Nephron (organoid): ENCODE measurements around the gene DCDC2.
A peak's percentile ranks its signal among the peaks of the same experiment; 100 is the strongest.

ENCODE experiments used
- H3K27ac Mint-ChIP-seq, 3 experiments: 2 replicates each; pipeline ENCODE4 v1.8.0; 2020; ENCODE audit warnings: mixed read lengths in 3 of 3, mild to moderate bottlenecking in 2 of 3, moderate library complexity in 1 of 3
- H3K27me3 Mint-ChIP-seq: 2 replicates; pipeline ENCODE4 v1.8.0; 2021; ENCODE audit warnings: low read depth, mild to moderate bottlenecking, moderate library complexity, mixed read lengths
- H3K36me3 Mint-ChIP-seq: 2 replicates; pipeline ENCODE4 v1.8.0; 2020; ENCODE audit warnings: low read depth, mixed read lengths
- H3K4me1 Mint-ChIP-seq: 2 replicates; pipeline ENCODE4 v1.8.0; 2020; ENCODE audit warnings: mixed read lengths
- H3K4me3 Mint-ChIP-seq, 3 experiments: 2 replicates each; pipeline ENCODE4 v1.8.0; 2020; ENCODE audit warnings: mild to moderate bottlenecking in 3 of 3, mixed read lengths in 3 of 3, moderate library complexity in 2 of 3
- H3K9me3 Mint-ChIP-seq: 2 replicates; pipeline ENCODE4 v1.8.0; 2020; ENCODE audit warnings: mixed read lengths
- CTCF ChIP-seq, 3 experiments: fragments of 200-600 bp; sonication (generic); IDR thresholded peaks; one replicate each; pipeline ENCODE4 v1.5.0; 2021; ENCODE audit warnings: antibody characterized with exemption in 3 of 3; ENCODE audit not compliant: unreplicated experiment in 3 of 3

The DCDC2 gene

GRCh38 chr6:24197892-24198291 lies 160.0 kb downstream of the DCDC2 start:
- Mint-ChIP-seq H3K36me3 (peaks cover 52% of the 10 kb centered on the region), H3K9me3 (peaks cover 32% of the 10 kb centered on the region), H3K4me3 (no peak overlapping the region), H3K4me1 (no peaks in the 10 kb centered on the region), H3K27me3 (no peaks in the 10 kb centered on the region), H3K27ac (no peak overlapping the region)
- no peak for TF ChIP-seq CTCF (IDR thresholded peaks at IDR 0.05; ENCODE audit: unreplicated experiment in 3 of 3)

GRCh38 chr6:24195836-24196597 lies 161.8 kb downstream of the DCDC2 start:
- Mint-ChIP-seq H3K36me3 (peaks cover 45% of the 10 kb centered on the region), H3K27ac (peak overlapping the region in 1 of 3 experiments; percentile 4), H3K27me3 (no peaks in the 10 kb centered on the region), H3K4me3 (no peak overlapping the region), H3K9me3 (peaks cover 15% of the 10 kb centered on the region), H3K4me1 (no peaks in the 10 kb centered on the region)
- TF ChIP-seq CTCF (IDR thresholded peaks at IDR 0.05; ENCODE audit: unreplicated experiment in 3 of 3), result no peak

GRCh38 chr6:24194978-24195700 lies 162.7 kb downstream of the DCDC2 start:
- Mint-ChIP-seq H3K36me3 (peaks cover 36% of the 10 kb centered on the region), H3K27me3 (no peaks in the 10 kb centered on the region), H3K9me3 (peaks cover 6% of the 10 kb centered on the region), H3K4me3 (no peak overlapping the region), H3K27ac (no peak overlapping the region), H3K4me1 (no peaks in the 10 kb centered on the region)
- no peak for TF ChIP-seq CTCF (IDR thresholded peaks at IDR 0.05; ENCODE audit: unreplicated experiment in 3 of 3)

- Mint-ChIP-seq H3K9me3 (no peaks in the 10 kb centered on the region), H3K36me3 (peaks cover 29% of the 10 kb centered on the region), H3K27me3 (no peaks in the 10 kb centered on the region), H3K27ac (no peak overlapping the region), H3K4me1 (no peaks in the 10 kb centered on the region), H3K4me3 (no peak overlapping the region)
- TF ChIP-seq CTCF (IDR thresholded peaks at IDR 0.05; ENCODE audit: unreplicated experiment in 3 of 3), result no peak
These were observed 164.5 kb downstream of the DCDC2 start for GRCh38 chr6:24193364-24193763.

GRCh38 chr6:24191346-24191745 lies 166.5 kb downstream of the DCDC2 start:
- H3K27me3 Mint-ChIP-seq, result no peaks in the 10 kb centered on the region
- no peak for TF ChIP-seq CTCF (IDR thresholded peaks at IDR 0.05; ENCODE audit: unreplicated experiment in 3 of 3)

More at GRCh38 chr6:24191346-24191745, 166.5 kb downstream of the DCDC2 start:
- Mint-ChIP-seq H3K4me3 (no peak overlapping the region), H3K9me3 (no peaks in the 10 kb centered on the region), H3K36me3 (peaks cover 22% of the 10 kb centered on the region), H3K4me1 (no peaks in the 10 kb centered on the region), H3K27ac (no peak overlapping the region)
